Brain microvascular endothelial cell (primary cell): ENCODE data around the gene MEAF6.
"Not testable (repeated sequence)": the region's sequence is repeated elsewhere in the genome, so short reads cannot be mapped to it uniquely, and the experiment has no call there.

Source experiments
- DNase-seq: peaks from one replicate; pipeline ENCODE4 v3.0.0-alpha.2; 2020
- H3K27ac ChIP-seq: fragments of 250-450 bp; sonication (Bioruptor Pico); 2 replicates; pipeline ENCODE4 v1.5.1; 2020; ENCODE audit warnings: mild to moderate bottlenecking, moderate library complexity
- H3K27me3 ChIP-seq: fragments of 250-450 bp; sonication (Bioruptor Pico); replicated peaks from 2 replicates; pipeline ENCODE4 v1.5.1; 2020; ENCODE audit warnings: mild to moderate bottlenecking
- H3K36me3 ChIP-seq: fragments of 250-450 bp; sonication (Bioruptor Pico); replicated peaks from 2 replicates; pipeline ENCODE4 v1.5.1; 2020; ENCODE audit warnings: mild to moderate bottlenecking
- H3K4me3 ChIP-seq: 2 replicates; pipeline ENCODE4 v1.5.1; 2011; ENCODE audit warnings: low read depth, mild to moderate bottlenecking, control low read depth, low read length, moderate library complexity
- CTCF ChIP-seq: IDR thresholded peaks from 2 replicates; pipeline ENCODE4 v1.5.1; 2011; ENCODE audit warnings: low read depth, mild to moderate bottlenecking, moderate library complexity, low read length, control low read depth, inconsistent platforms; ENCODE audit errors: missing control alignments
- in situ Hi-C: cut with HindIII; loops from 2 replicates; pipeline ENCODE4 v1.10.0; 2017; ENCODE audit warnings: low sequenced_read_pairs, low pct_ligation_motif_present

The MEAF6 gene

GRCh38 chr1:37517569-37517968 is 3.0 kb upstream of the MEAF6 start:
- Histone ChIP-seq H3K4me3 (no peak overlapping the region), H3K27ac (no peak overlapping the region), H3K36me3 (peaks cover 6% of the 10 kb centered on the region), H3K27me3 (no peaks in the 10 kb centered on the region)
- no peak for TF ChIP-seq CTCF
- no peak for DNase-seq
- in situ Hi-C loops, result no loop called here

GRCh38 chr1:37515185-37516034 is 844 bp upstream of the MEAF6 start:
- in situ Hi-C loops, result no loop called here
- H3K27ac ChIP-seq, result peak overlapping the region; percentile 66
- TF ChIP-seq CTCF, result no peak
- no peaks in the 10 kb centered on the region for H3K27me3 ChIP-seq
- DNase-seq, result no peak
- peaks cover 16% of the 10 kb centered on the region for H3K36me3 ChIP-seq
- peak overlapping the region; percentile 64 for H3K4me3 ChIP-seq

- H3K27me3 ChIP-seq, result no peaks in the 10 kb centered on the region
- DNase-seq, result peak; percentile 4
- peaks cover 22% of the 10 kb centered on the region for H3K36me3 ChIP-seq
- H3K4me3 ChIP-seq, result peak overlapping the region; percentile 64
- no peak for TF ChIP-seq CTCF
- H3K27ac ChIP-seq, result peak overlapping the region; percentile 15
- in situ Hi-C loops, result no loop called here
Measured at GRCh38 chr1:37513795-37514349, 694 bp downstream of the MEAF6 start.

GRCh38 chr1:37509181-37509580 is 5.4 kb downstream of the MEAF6 start:
- no peak overlapping the region for H3K27ac ChIP-seq
- no peak overlapping the region for H3K4me3 ChIP-seq
- TF ChIP-seq CTCF, result peak; percentile 44
- DNase-seq, result no peak
- in situ Hi-C loops, result no loop called here
- peaks cover 41% of the 10 kb centered on the region for H3K36me3 ChIP-seq
- H3K27me3 ChIP-seq, result no peaks in the 10 kb centered on the region

- H3K4me3 ChIP-seq, result no peak overlapping the region
- no peaks in the 10 kb centered on the region for H3K27me3 ChIP-seq
- no peak for DNase-seq
- H3K27ac ChIP-seq, result no peak overlapping the region
- in situ Hi-C loops, result no loop called here
- peaks cover 31% of the 10 kb centered on the region for H3K36me3 ChIP-seq
- no peak for TF ChIP-seq CTCF
Measured at GRCh38 chr1:37506740-37507139, 7.8 kb downstream of the MEAF6 start.

GRCh38 chr1:37502791-37503190 is 11.8 kb downstream of the MEAF6 start:
- H3K4me3 ChIP-seq, H3K27me3 ChIP-seq, DNase-seq, in situ Hi-C loops, H3K27ac ChIP-seq: not testable (repeated sequence)
- H3K36me3 ChIP-seq, result peaks cover 35% of the 10 kb centered on the region
